HG02763 (cell line): ENCODE data around the gene ABLIM2.

Source experiments
- ATAC-seq: cut with Tn5 transposase; IDR thresholded peaks from one replicate; pipeline ENCODE4 v1.9.1; 2021; ENCODE audit warnings: mild to moderate bottlenecking, moderate library complexity; ENCODE audit not compliant: unreplicated experiment

Gene ABLIM2

GRCh38 chr4:8089862-8090261 lies 68.8 kb downstream of the ABLIM2 start:
- no peak for ATAC-seq

GRCh38 chr4:8088966-8089491 lies 69.6 kb downstream of the ABLIM2 start:
- ATAC-seq = no peak

- no peak for ATAC-seq
Observed at GRCh38 chr4:8087921-8088495, 70.6 kb downstream of the ABLIM2 start.

- ATAC-seq = no peak
Observed at GRCh38 chr4:8086783-8087445, 71.7 kb downstream of the ABLIM2 start.

- no peak for ATAC-seq
Observed at GRCh38 chr4:8085491-8086117, 73.0 kb downstream of the ABLIM2 start.

- no peak for ATAC-seq
Observed at GRCh38 chr4:8084712-8085490, 73.7 kb downstream of the ABLIM2 start.

GRCh38 chr4:8084031-8084660 lies 74.5 kb downstream of the ABLIM2 start:
- no peak for ATAC-seq

- no peak for ATAC-seq
Observed at GRCh38 chr4:8083086-8083825, 75.4 kb downstream of the ABLIM2 start.

GRCh38 chr4:8082517-8083055 lies 76.0 kb downstream of the ABLIM2 start:
- no peak for ATAC-seq

- no peak for ATAC-seq
Observed at GRCh38 chr4:8081621-8082516, 76.7 kb downstream of the ABLIM2 start.

- no peak for ATAC-seq
Observed at GRCh38 chr4:8081171-8081570, 77.4 kb downstream of the ABLIM2 start.

GRCh38 chr4:8080754-8081065 lies 77.9 kb downstream of the ABLIM2 start:
- ATAC-seq = no peak

- ATAC-seq = no peak
Observed at GRCh38 chr4:8079916-8080753, 78.5 kb downstream of the ABLIM2 start.

GRCh38 chr4:8079031-8079885 lies 79.4 kb downstream of the ABLIM2 start:
- ATAC-seq = no peak

GRCh38 chr4:8078610-8079015 lies 80.0 kb downstream of the ABLIM2 start:
- no peak for ATAC-seq

GRCh38 chr4:8078109-8078494 lies 80.5 kb downstream of the ABLIM2 start:
- ATAC-seq = no peak
